Epidermal melanocyte (primary cell): ENCODE results near the gene CAMTA1.

Experiments used
- DNase-seq: peaks from one replicate; pipeline ENCODE4 v3.0.0; 2011; ENCODE audit warnings: low spot score; ENCODE audit not compliant: insufficient read length

The CAMTA1 gene

GRCh38 chr1:7641587-7642417 is 856.5 kb downstream of the CAMTA1 start:
- no peak for DNase-seq

- DNase-seq = no peak
Measured at GRCh38 chr1:7642418-7642704, 857.1 kb downstream of the CAMTA1 start.

- no peak for DNase-seq
Measured at GRCh38 chr1:7642781-7643529, 857.7 kb downstream of the CAMTA1 start.

GRCh38 chr1:7643530-7643929 is 858.3 kb downstream of the CAMTA1 start:
- no peak for DNase-seq

GRCh38 chr1:7644086-7644485 is 858.8 kb downstream of the CAMTA1 start:
- DNase-seq = no peak

GRCh38 chr1:7644961-7645750 is 859.9 kb downstream of the CAMTA1 start:
- no peak for DNase-seq

GRCh38 chr1:7645751-7646048 is 860.4 kb downstream of the CAMTA1 start:
- no peak for DNase-seq

- DNase-seq = no peak
Measured at GRCh38 chr1:7646164-7646563, 860.9 kb downstream of the CAMTA1 start.

- peak; percentile 96 for DNase-seq
Measured at GRCh38 chr1:7646981-7647901, 862.0 kb downstream of the CAMTA1 start.

GRCh38 chr1:7648761-7649384 is 863.6 kb downstream of the CAMTA1 start:
- DNase-seq = no peak

- no peak for DNase-seq
Measured at GRCh38 chr1:7650801-7651200, 865.5 kb downstream of the CAMTA1 start.

GRCh38 chr1:7651203-7651602 is 865.9 kb downstream of the CAMTA1 start:
- DNase-seq = no peak

- DNase-seq = no peak
Measured at GRCh38 chr1:7652061-7652460, 866.8 kb downstream of the CAMTA1 start.

GRCh38 chr1:7652515-7653098 is 867.4 kb downstream of the CAMTA1 start:
- DNase-seq = no peak

- no peak for DNase-seq
Measured at GRCh38 chr1:7654725-7655124, 869.5 kb downstream of the CAMTA1 start.

GRCh38 chr1:7655354-7655753 is 870.1 kb downstream of the CAMTA1 start:
- no peak for DNase-seq

- no peak for DNase-seq
Measured at GRCh38 chr1:7656557-7657215, 871.4 kb downstream of the CAMTA1 start.

GRCh38 chr1:7657287-7658016 is 872.2 kb downstream of the CAMTA1 start:
- no peak for DNase-seq

GRCh38 chr1:7658099-7658498 is 872.8 kb downstream of the CAMTA1 start:
- DNase-seq = no peak
